Measurements from ENCODE around the gene ABHD1.

- TF ChIP-seq CTCF (IDR thresholded peaks at IDR 0.05) (no peak), POLR2AphosphoS5 (IDR thresholded peaks at IDR 0.05; ENCODE audit: low read depth, low read length) (no peak)
Measured at GRCh38 chr2:27084297-27085061, 39.1 kb upstream of the ABHD1 start.
